C4-2B (cell line): ENCODE measurements around the gene ROBO3.

Experiments used
- H3K27ac ChIP-seq: fragments of 450-650 bp; 2 replicates; pipeline ENCODE4 v1.5.1; 2017
- ZFX ChIP-seq: fragments of 450-650 bp; IDR thresholded peaks from 2 replicates; pipeline ENCODE4 v1.6.1; 2017
- TF ChIP-seq, protein P1 (sequence below): fragments of 450-650 bp; conservative IDR thresholded peaks from 2 replicates; pipeline ENCODE4 v1.5.1; 2017; ENCODE audit warnings: mild to moderate bottlenecking

Gene ROBO3

DNA sequence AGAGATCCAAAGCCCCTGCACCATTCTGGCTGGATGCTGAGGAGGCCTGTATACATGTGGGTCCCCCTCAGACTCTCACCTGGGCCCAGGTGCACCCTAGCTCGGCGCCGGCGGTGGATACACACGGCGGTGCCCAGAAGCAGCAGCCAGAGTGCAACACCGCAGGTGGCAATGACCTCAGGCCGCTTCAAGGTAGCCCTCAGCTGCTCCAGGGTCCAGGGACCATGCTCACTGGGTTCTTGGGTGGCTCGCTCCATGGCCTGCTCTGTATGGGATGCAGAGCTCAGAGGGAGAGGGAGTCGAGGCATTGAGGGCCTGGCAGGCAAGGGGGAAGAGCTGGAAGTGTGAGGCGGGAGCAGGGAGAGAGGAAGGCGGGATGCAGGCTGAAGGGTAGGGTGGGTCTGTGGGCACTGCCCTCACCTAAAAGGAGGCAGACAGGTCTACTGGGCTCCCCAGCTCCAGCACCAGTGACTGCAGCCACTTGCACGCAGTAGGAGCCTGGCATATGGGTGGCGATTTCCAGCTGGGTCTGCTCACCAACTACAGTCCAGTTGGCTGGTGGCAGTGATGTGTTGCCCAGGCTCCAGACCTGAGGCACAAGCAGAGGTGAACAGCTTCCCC lies 28.7 kb downstream of the ROBO3 start:
- H3K27ac ChIP-seq: no peak overlapping the region
- TF ChIP-seq, protein P1, sequence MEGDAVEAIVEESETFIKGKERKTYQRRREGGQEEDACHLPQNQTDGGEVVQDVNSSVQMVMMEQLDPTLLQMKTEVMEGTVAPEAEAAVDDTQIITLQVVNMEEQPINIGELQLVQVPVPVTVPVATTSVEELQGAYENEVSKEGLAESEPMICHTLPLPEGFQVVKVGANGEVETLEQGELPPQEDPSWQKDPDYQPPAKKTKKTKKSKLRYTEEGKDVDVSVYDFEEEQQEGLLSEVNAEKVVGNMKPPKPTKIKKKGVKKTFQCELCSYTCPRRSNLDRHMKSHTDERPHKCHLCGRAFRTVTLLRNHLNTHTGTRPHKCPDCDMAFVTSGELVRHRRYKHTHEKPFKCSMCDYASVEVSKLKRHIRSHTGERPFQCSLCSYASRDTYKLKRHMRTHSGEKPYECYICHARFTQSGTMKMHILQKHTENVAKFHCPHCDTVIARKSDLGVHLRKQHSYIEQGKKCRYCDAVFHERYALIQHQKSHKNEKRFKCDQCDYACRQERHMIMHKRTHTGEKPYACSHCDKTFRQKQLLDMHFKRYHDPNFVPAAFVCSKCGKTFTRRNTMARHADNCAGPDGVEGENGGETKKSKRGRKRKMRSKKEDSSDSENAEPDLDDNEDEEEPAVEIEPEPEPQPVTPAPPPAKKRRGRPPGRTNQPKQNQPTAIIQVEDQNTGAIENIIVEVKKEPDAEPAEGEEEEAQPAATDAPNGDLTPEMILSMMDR: no peak
- no peak for TF ChIP-seq ZFX

DNA sequence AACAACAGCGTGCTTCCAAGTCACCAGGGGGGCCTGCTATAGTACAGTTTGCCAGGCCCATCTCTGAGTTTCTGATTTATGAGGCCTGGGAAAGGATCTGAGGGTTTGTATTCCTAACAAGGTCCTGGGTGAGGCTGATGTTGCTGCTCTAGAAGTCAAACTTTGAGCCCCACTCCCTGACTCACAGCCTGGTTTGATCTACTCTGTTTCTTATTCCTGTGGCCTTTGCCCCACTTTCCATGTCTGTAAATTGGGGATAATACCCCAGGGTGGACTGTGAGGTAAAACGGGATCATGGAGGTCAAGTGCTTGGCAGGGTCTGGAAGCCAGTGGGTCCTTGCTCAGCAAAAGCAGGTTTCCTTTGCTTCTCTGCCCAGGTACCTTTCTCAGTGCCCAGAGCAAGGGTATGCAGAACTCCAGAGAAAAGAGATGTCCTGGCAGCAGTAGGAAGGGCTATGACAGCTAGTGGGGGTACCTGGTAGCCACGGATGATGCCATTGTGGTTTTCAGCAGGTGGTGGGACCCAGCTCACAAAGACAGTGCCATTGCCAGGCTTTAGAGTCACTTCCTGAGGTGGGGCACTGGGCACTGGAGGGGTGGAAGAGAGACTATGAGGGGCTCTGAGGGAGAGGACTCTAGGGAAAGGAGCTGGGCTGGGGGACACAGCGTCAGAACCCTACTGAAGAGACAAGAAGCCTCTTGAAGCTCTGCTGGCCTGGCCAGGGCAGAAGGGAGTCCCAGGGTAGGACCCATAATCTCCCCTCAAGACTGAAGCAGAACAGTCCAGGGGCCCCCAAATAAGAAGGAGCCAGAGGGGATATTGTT lies 29.6 kb downstream of the ROBO3 start:
- TF ChIP-seq ZFX: no peak
- TF ChIP-seq, protein P1: no peak

DNA sequence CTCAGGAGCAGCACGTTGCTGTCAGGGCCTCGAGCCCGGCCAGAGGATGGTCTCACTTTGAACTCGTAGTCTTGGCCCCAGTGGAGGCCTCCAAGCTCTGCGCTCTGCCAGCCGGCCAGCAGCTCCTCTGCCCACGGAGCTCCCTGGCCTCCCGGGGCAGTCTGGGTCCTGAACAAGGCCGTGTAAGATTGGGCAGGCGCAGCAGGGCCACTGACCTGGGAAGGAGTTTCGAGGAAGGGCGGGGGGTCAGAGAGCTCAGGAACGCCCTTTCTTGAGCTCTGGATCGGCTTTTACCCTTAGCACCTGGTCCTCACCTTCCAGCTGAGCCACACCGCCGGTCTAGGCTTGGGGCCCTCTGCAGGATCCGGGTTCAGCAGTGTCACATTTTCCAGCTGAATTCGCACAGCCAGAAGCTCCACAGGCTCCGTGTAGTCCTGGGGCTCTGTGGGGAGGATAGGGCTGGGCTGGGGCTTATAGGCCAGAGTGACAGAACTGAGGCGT lies 30.3 kb downstream of the ROBO3 start:
- H3K27ac ChIP-seq: no peak overlapping the region
- TF ChIP-seq ZFX: no peak
- TF ChIP-seq, protein P1: no peak

More for the DNA sequence above, 29.6 kb downstream of the ROBO3 start:
- H3K27ac ChIP-seq: no peak overlapping the region

DNA sequence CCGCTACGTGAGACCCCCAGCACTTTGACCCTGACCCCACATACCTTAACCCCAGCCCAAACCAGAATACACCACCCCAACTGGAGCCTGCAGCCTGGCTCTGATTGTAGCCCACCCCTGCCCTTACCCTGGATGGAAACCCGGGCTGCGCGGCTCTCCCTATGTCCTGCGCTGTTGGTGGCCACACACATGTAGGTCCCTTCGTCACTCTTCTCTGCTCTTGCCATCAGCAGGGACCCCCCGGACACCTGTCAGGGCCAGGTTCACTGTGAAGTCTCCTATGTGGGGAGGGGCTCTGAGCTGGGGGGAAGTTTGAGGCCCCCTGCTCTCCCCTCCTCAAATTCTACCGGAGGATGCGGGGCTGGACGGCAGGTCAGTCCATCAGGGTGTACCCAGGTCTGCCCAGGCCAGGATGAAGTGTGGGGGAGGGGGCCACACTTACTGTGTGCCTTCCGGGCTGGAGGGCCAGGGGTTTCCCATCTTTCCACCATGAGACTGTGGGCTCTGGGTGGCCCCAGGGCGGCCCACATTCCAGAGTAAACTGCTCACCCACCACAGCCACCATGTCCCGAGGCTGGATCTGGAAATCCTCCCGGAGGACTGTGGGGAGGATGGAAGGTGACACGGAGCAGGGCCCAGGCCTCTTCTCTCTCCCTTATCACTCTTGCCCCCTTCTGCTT lies 31.0 kb downstream of the ROBO3 start:
- no peak overlapping the region for H3K27ac ChIP-seq
- no peak for TF ChIP-seq ZFX
- TF ChIP-seq, protein P1: no peak

DNA sequence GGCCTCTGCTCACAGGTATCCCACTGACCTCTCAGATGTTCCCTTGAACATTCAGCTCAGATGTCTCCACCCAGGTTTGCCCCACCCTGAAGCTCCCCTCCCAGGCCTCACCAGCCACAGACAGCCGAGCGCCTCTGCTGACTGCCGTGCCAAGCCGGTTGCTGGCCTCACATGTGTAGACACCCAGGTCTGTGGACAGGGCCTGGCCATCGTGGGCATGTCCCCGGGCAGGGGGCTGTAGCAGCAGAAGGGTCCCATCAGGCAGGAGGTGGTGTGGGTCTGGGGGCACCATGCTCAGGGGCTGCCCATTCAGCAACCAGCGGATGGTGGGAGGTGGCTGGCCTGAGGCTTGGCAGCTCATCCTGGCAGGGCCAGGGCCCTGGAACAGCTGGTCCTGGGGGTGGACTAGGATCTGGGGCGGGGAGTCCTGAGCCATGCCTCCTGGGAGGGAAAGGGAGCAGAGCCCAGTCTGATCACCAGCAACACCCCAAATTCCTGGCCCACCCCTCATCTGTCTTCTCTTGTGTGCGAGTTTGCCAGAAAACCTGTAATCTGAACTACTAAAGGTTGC lies 31.7 kb downstream of the ROBO3 start:
- no peak overlapping the region for H3K27ac ChIP-seq
- TF ChIP-seq ZFX: no peak
- TF ChIP-seq, protein P1: no peak

DNA sequence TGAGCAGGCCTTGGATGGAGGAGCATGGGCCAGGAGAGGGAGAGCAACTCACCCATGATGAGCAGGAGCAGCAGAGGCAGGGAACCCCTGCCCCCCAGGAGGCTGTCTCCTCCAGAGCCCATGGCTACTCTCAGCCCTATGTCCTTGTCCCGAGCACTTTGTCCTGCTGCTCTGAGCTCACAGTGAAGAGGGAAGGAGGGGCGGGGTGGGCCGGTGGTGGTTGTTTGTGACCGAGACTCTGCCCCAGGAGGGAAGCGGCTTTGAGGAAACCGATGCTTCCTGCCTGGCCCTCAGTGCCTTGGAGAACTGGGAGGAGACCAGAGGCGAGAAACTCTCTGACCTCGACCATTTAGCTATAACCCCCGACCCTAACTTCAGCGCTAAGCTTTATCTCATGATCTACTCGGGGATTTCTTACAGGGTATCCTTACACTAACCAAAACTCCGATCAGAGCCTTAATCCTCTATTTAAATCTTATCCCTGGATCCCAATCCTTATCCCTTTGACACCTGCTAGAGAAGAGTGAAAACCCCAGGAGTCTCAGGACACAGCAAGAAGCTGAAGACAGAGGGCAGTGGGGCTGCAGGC lies 32.5 kb downstream of the ROBO3 start, which contains the start of gene ROBO4:
TSS of gene ROBO4 (minus strand) at position 192 of the 589 bp plus-strand sequence. CDS start at position 122, 70 bp downstream.
- TF ChIP-seq ZFX: no peak
- TF ChIP-seq, protein P1: no peak
- no peak within 1 kb of the TSS for H3K27ac ChIP-seq
